ENCODE data around the gene CDH12. TPM values are rescaled to one million over a fixed set of nuclear protein-coding genes. Genes with fewer than 3 reads are reported as not detected.
"Not testable (repeated sequence)": the region's sequence is repeated elsewhere in the genome, so short reads cannot be mapped to it uniquely, and the experiment has no call there.

The CDH12 gene
- total RNA-seq, 1 donor from 2014 or later = not detected

GRCh38 chr5:22226423-22226822, 626.7 kb downstream of the CDH12 start:
- Histone ChIP-seq H3K4me3 (no peak overlapping the region), H3K4me1 (no peaks in the 10 kb centered on the region), H3K36me3 (no peaks in the 10 kb centered on the region), H3K27ac (no peak overlapping the region), H3K27me3 (no peaks in the 10 kb centered on the region), H3K9me3 (no peaks in the 10 kb centered on the region)
- DNase-seq (ENCODE audit: extremely low spot score in 2 of 2) = no peak
- TF ChIP-seq POLR2A (IDR thresholded peaks at IDR 0.05) = no peak
- TF ChIP-seq, protein P1, sequence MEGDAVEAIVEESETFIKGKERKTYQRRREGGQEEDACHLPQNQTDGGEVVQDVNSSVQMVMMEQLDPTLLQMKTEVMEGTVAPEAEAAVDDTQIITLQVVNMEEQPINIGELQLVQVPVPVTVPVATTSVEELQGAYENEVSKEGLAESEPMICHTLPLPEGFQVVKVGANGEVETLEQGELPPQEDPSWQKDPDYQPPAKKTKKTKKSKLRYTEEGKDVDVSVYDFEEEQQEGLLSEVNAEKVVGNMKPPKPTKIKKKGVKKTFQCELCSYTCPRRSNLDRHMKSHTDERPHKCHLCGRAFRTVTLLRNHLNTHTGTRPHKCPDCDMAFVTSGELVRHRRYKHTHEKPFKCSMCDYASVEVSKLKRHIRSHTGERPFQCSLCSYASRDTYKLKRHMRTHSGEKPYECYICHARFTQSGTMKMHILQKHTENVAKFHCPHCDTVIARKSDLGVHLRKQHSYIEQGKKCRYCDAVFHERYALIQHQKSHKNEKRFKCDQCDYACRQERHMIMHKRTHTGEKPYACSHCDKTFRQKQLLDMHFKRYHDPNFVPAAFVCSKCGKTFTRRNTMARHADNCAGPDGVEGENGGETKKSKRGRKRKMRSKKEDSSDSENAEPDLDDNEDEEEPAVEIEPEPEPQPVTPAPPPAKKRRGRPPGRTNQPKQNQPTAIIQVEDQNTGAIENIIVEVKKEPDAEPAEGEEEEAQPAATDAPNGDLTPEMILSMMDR (IDR thresholded peaks at IDR 0.05) = no peak
- no peak for TF ChIP-seq POLR2AphosphoS5 (IDR thresholded peaks at IDR 0.05; ENCODE audit: insufficient read depth in 1 of 2, low read depth in 1 of 2)
- intact Hi-C loops (cut with DNase I) = no loop called here

GRCh38 chr5:22223079-22223478, 630.1 kb downstream of the CDH12 start:
- Histone ChIP-seq H3K36me3 (no peaks in the 10 kb centered on the region), H3K4me1 (no peaks in the 10 kb centered on the region), H3K9me3 (no peaks in the 10 kb centered on the region), H3K4me3 (no peak overlapping the region), H3K27me3 (no peaks in the 10 kb centered on the region), H3K27ac (no peak overlapping the region)
- intact Hi-C loops (cut with DNase I) = no loop called here
- no peak for TF ChIP-seq POLR2A (IDR thresholded peaks at IDR 0.05)
- TF ChIP-seq, protein P1 (IDR thresholded peaks at IDR 0.05) = no peak
- TF ChIP-seq POLR2AphosphoS5 (IDR thresholded peaks at IDR 0.05; ENCODE audit: insufficient read depth in 1 of 2, low read depth in 1 of 2) = no peak
- DNase-seq (ENCODE audit: extremely low spot score in 2 of 2) = no peak

DNA sequence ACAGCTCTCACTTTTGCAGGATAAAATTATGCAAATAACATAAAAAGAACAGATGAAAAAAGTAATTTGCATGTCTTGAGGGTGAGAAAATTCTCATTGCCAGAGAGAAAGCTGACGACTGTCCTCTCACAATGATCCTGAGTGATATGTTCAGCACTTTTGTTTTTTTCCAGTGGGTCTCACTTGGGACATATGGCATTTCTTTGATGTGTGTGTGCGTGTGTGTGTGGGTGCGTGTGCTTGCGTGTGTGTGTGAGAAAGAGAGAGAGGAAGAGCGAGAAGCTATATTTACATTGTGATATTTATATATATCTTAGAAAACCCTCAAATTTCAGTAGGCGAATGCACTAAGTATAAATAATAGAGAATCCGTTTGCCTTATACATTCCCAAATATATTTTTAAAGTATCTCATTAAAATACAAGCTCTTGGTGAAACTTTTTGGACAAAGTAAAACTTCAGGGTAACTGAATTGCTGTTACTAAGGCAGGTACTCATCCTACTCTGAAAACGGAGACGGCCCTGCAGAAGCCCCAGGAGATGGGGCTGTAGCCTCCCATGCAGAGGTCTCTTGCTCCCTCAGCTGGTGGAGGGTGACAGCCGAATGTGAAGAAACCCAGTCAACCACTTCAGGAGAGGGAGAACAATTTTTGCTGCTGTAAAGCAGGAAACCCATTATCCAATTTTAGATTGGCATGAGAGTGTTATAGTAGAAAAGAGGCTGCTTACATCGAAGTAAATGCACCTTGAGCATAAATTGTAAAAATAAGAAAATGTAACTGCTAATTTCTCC, 639.2 kb downstream of the CDH12 start:
- DNase-seq (ENCODE audit: extremely low spot score in 2 of 2); H3K9me3 ChIP-seq; H3K27me3 ChIP-seq; intact Hi-C loops (cut with DNase I); H3K36me3 ChIP-seq; H3K27ac ChIP-seq; H3K4me1 ChIP-seq; H3K4me3 ChIP-seq: not testable (repeated sequence)

- H3K27ac ChIP-seq; H3K4me1 ChIP-seq; H3K9me3 ChIP-seq; intact Hi-C loops (cut with DNase I); DNase-seq (ENCODE audit: extremely low spot score in 2 of 2); H3K27me3 ChIP-seq; H3K36me3 ChIP-seq; H3K4me3 ChIP-seq: not testable (repeated sequence)
These were observed 640.7 kb downstream of the CDH12 start for GRCh38 chr5:22212254-22212991.

- H3K27me3 ChIP-seq; DNase-seq (ENCODE audit: extremely low spot score in 2 of 2); H3K4me1 ChIP-seq; intact Hi-C loops (cut with DNase I); H3K36me3 ChIP-seq; H3K9me3 ChIP-seq; H3K27ac ChIP-seq; H3K4me3 ChIP-seq: not testable (repeated sequence)
These were observed 644.7 kb downstream of the CDH12 start for GRCh38 chr5:22208463-22208862.

DNA sequence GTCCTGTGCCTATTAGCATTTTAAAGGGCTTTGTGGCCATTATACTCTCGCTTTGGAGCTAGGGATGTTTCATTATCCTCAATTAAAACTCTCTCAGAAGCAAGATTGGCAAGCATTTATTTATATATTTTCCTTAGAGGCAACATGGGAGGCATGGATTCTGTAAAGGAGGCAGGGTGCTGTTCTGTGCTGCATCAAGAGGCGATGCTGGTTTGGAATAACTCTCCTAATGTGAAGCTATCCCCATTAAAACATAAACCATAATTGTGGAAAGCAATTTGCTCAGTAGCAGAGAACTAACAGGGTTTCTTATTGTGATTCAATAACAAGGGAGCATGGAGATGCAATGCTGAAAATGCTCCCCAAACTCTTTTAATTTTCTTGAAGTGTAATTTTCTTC, 664.5 kb downstream of the CDH12 start:
- H3K27me3 ChIP-seq; H3K36me3 ChIP-seq; DNase-seq (ENCODE audit: extremely low spot score in 2 of 2); intact Hi-C loops (cut with DNase I); H3K4me3 ChIP-seq; H3K9me3 ChIP-seq; H3K27ac ChIP-seq; H3K4me1 ChIP-seq: not testable (repeated sequence)

- H3K9me3 ChIP-seq; H3K27me3 ChIP-seq; H3K4me1 ChIP-seq; H3K27ac ChIP-seq; H3K36me3 ChIP-seq; DNase-seq (ENCODE audit: extremely low spot score in 2 of 2); intact Hi-C loops (cut with DNase I); H3K4me3 ChIP-seq: not testable (repeated sequence)
These were observed 665.4 kb downstream of the CDH12 start for GRCh38 chr5:22187632-22188228.

GRCh38 chr5:22169226-22169625, 683.9 kb downstream of the CDH12 start:
- H3K27me3 ChIP-seq; H3K36me3 ChIP-seq; intact Hi-C loops (cut with DNase I); H3K9me3 ChIP-seq; H3K4me3 ChIP-seq; H3K27ac ChIP-seq; DNase-seq (ENCODE audit: extremely low spot score in 2 of 2); H3K4me1 ChIP-seq: not testable (repeated sequence)

GRCh38 chr5:22168704-22169103, 684.4 kb downstream of the CDH12 start:
- not testable (repeated sequence) for H3K27ac ChIP-seq

GRCh38 chr5:22165931-22166330, 687.2 kb downstream of the CDH12 start:
- H3K27ac ChIP-seq; H3K27me3 ChIP-seq; DNase-seq (ENCODE audit: extremely low spot score in 2 of 2); H3K36me3 ChIP-seq; H3K4me1 ChIP-seq; H3K9me3 ChIP-seq; H3K4me3 ChIP-seq; intact Hi-C loops (cut with DNase I): not testable (repeated sequence)

More at GRCh38 chr5:22168704-22169103, 684.4 kb downstream of the CDH12 start:
- H3K9me3 ChIP-seq; H3K27me3 ChIP-seq; intact Hi-C loops (cut with DNase I); DNase-seq (ENCODE audit: extremely low spot score in 2 of 2); H3K4me1 ChIP-seq; H3K4me3 ChIP-seq; H3K36me3 ChIP-seq: not testable (repeated sequence)

Measured in vagina (tissue), 2 donors.